Measurements from ENCODE around the gene CES2. TPM values are rescaled to one million over a fixed set of nuclear protein-coding genes. Genes with fewer than 3 reads are reported as not detected.
A peak's percentile ranks its signal among the peaks of the same experiment; 100 is the strongest.

Gene CES2
- total and polyA plus RNA-seq, 7 experiments from 2014 or later = 29.2 to 64.7 (median 46.2) TPM

DNA sequence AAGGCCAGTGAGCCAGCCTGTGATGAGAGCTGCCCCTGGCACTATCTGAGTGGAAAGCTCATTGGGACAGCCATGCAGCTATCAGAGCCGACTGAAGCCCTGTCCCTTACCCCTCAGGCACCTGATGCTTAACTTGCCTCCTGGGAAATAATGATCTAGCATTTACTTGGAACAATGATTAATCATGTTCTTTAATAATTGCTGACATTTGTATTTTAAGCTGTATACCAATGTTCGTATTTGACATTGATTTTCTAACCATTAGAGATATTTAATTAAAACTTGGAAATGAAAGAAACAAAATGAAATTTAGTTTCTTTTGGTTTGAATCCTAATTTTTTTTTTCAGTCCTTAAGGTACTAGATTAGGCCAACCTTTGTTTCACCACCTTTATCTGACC, 44.5 kb upstream of the CES2 start:
- no peak overlapping the region for H3K4me3 Mint-ChIP-seq
- peaks cover 0 to 2% (median 0%) of the 10 kb centered on the region in 11 donors for H3K9me3 Mint-ChIP-seq
- Histone ChIP-seq H3K36me3 (ENCODE audit: control insufficient read depth in 2 of 3, insufficient read depth in 3 of 3, low read length in 3 of 3) (peaks cover 0 to 14% (median 0%) of the 10 kb centered on the region in 3 experiments), H3K27me3 (ENCODE audit: control insufficient read depth in 2 of 2, insufficient read depth in 2 of 2, low read length in 2 of 2) (no peaks in the 10 kb centered on the region), H3K4me3 (ENCODE audit: low read length) (no peak overlapping the region), H3K4me1 (ENCODE audit: control insufficient read depth in 2 of 2, insufficient read depth in 2 of 2, low read length in 2 of 2) (peaks cover 0 to 3% of the 10 kb centered on the region in 2 donors), H3K9me3 (ENCODE audit: control insufficient read depth in 2 of 3, low read length in 3 of 3) (no peaks in the 10 kb centered on the region), H3K27ac (ENCODE audit: low read depth, low read length) (no peak overlapping the region)
- H3K27me3 Mint-ChIP-seq = no peaks in the 10 kb centered on the region
- peaks cover 0 to 7% (median 0%) of the 10 kb centered on the region in 5 donors for H3K36me3 Mint-ChIP-seq
- no peak for DNase-seq
- intact Hi-C loops (cut with micrococcal nuclease) = loop anchor here in 1 of 2 donors (10.0 kb wide), 1 partner anchor 124 kb away; no protein-coding TSS in a partner anchor
- ChIA-PET CTCF (interaction anchor here (0.7 to 1.3 kb wide), 2 partner anchors 13 to 18 kb away, joined by 3 read pairs; no protein-coding TSS in a partner anchor), POLR2A (no interaction called here)
- H3K4me1 Mint-ChIP-seq = peaks cover 8 to 50% (median 28%) of the 10 kb centered on the region in 7 donors
- no peak for ATAC-seq
- H3K27ac Mint-ChIP-seq = peak overlapping the region in 3 of 9 donors; percentile 28 to 46 (median 32)

DNA sequence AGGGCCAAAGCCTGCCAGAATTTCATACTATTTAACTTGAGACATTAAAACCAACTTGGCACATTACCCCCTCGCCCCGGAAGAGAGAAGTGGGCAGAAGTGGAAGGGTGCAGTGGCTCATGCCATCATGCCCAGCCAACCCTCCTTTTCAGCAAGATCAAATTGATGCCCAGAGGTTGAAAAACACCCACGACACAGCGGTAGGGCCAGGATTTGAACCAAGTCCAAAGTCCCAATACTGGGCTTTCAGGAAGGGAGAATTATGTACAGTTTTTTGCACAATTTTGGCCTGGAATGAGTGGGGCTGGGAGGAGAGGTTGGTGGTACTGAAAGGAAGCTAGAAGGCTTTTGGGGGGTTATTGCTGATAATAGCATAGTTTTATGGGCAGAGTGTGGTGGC, 44.0 kb upstream of the CES2 start:
- H3K27ac ChIP-seq (ENCODE audit: low read depth, low read length) = no peak overlapping the region
- no peak overlapping the region for H3K4me3 ChIP-seq (ENCODE audit: low read length)
- DNase-seq (no peak), ATAC-seq (no peak)
- CTCF ChIA-PET = interaction anchor here (1.3 kb wide), 1 partner anchor 19 kb away, joined by 3 read pairs; no protein-coding TSS in a partner anchor
- H3K9me3 ChIP-seq (ENCODE audit: control insufficient read depth in 2 of 3, low read length in 3 of 3) = no peaks in the 10 kb centered on the region
- no peaks in the 10 kb centered on the region for H3K27me3 ChIP-seq (ENCODE audit: control insufficient read depth in 2 of 2, insufficient read depth in 2 of 2, low read length in 2 of 2)
- Mint-ChIP-seq H3K4me3 (no peak overlapping the region), H3K9me3 (peaks cover 0 to 2% (median 0%) of the 10 kb centered on the region in 11 donors), H3K36me3 (peaks cover 0 to 7% (median 0%) of the 10 kb centered on the region in 5 donors), H3K27me3 (no peaks in the 10 kb centered on the region), H3K27ac (peak overlapping the region in 2 of 9 donors; percentile 32 to 53), H3K4me1 (peaks cover 6 to 46% (median 25%) of the 10 kb centered on the region in 7 donors)
- H3K4me1 ChIP-seq (ENCODE audit: control insufficient read depth in 2 of 2, insufficient read depth in 2 of 2, low read length in 2 of 2) = peaks cover 0 to 3% of the 10 kb centered on the region in 2 donors
- H3K36me3 ChIP-seq (ENCODE audit: control insufficient read depth in 2 of 3, insufficient read depth in 3 of 3, low read length in 3 of 3) = peaks cover 0 to 10% (median 0%) of the 10 kb centered on the region in 3 experiments
- POLR2A ChIA-PET = no interaction called here
- intact Hi-C loops (cut with micrococcal nuclease) = loop anchor here in 1 of 2 donors (10.0 kb wide), 1 partner anchor 123 kb away; no protein-coding TSS in a partner anchor

DNA sequence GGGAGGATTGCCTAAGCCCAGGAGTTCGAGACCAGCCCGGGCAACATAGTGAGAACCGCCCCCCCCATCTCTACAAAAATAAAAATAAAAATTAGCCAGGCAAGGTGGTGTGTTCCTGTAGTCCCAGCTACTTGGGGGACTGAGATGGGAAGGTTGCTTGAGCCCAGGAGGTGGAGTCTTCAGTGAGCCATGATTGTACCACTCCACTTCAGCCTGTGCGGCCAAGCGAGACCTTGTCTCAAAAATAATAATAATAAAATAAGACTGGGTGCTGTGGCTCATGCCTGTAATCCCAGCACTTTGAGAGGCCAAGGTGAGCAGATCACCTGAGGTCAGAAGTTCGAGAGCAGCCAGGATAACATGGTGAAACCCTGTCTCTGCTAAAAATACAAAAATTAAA, 43.5 kb upstream of the CES2 start:
- peaks cover 0 to 2% (median 0%) of the 10 kb centered on the region in 11 donors for H3K9me3 Mint-ChIP-seq
- no peak for ATAC-seq

DNA sequence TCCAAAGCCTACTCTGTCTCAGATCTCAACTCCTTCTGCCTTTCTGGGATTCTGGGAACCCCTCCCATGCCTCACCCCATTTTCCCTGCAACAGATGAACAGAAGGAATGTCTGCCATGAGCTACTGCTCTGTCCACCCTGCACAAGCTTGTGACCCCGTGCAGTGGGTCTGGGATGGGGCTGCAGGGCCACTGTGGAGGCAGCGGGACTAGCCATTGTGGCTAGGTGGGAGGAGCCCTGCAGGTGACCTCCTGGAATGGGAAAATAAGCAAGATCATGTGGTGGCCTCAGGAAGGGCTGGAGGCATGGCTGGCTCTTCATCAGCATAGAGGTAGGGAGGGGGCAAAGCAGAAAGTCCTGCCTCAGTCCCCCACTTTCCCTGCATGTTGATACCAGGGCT, 41.3 kb upstream of the CES2 start:
- ATAC-seq = no peak
- Histone ChIP-seq H3K4me3 (ENCODE audit: low read length) (no peak overlapping the region), H3K4me1 (ENCODE audit: control insufficient read depth in 2 of 2, insufficient read depth in 2 of 2, low read length in 2 of 2) (peaks cover 0 to 3% of the 10 kb centered on the region in 2 donors), H3K27ac (ENCODE audit: low read depth, low read length) (no peak overlapping the region), H3K36me3 (ENCODE audit: control insufficient read depth in 2 of 3, insufficient read depth in 3 of 3, low read length in 3 of 3) (peaks cover 0 to 4% (median 0%) of the 10 kb centered on the region in 3 experiments), H3K27me3 (ENCODE audit: control insufficient read depth in 2 of 2, insufficient read depth in 2 of 2, low read length in 2 of 2) (no peaks in the 10 kb centered on the region), H3K9me3 (ENCODE audit: control insufficient read depth in 2 of 3, low read length in 3 of 3) (no peaks in the 10 kb centered on the region)
- intact Hi-C loops (cut with micrococcal nuclease) = loop anchor here in 1 of 2 donors (10.0 kb wide), 1 partner anchor 121 kb away; no protein-coding TSS in a partner anchor
- ChIA-PET POLR2A (no interaction called here), CTCF (no interaction called here)
- Mint-ChIP-seq H3K4me1 (peaks cover 0 to 28% (median 12%) of the 10 kb centered on the region in 7 donors), H3K27me3 (no peaks in the 10 kb centered on the region), H3K9me3 (peaks cover 0 to 2% (median 0%) of the 10 kb centered on the region in 11 donors), H3K36me3 (peaks cover 0 to 5% (median 0%) of the 10 kb centered on the region in 5 donors), H3K4me3 (no peak overlapping the region), H3K27ac (peak overlapping the region in 1 of 9 donors; percentile 69)
- DNase-seq = no peak

More for the DNA sequence above, 43.5 kb upstream of the CES2 start:
- POLR2A ChIA-PET = interaction anchor here (0.7 to 1.3 kb wide), 2 partner anchors 11 to 20 kb away, joined by 3 to 4 read pairs; no protein-coding TSS in a partner anchor
- no peaks in the 10 kb centered on the region for H3K27me3 Mint-ChIP-seq
- Histone ChIP-seq H3K4me1 (ENCODE audit: control insufficient read depth in 2 of 2, insufficient read depth in 2 of 2, low read length in 2 of 2) (peaks cover 0 to 3% of the 10 kb centered on the region in 2 donors), H3K27ac (ENCODE audit: low read depth, low read length) (no peak overlapping the region), H3K4me3 (ENCODE audit: low read length) (no peak overlapping the region), H3K36me3 (ENCODE audit: control insufficient read depth in 2 of 3, insufficient read depth in 3 of 3, low read length in 3 of 3) (peaks cover 0 to 6% (median 0%) of the 10 kb centered on the region in 3 experiments), H3K27me3 (ENCODE audit: control insufficient read depth in 2 of 2, insufficient read depth in 2 of 2, low read length in 2 of 2) (no peaks in the 10 kb centered on the region), H3K9me3 (ENCODE audit: control insufficient read depth in 2 of 3, low read length in 3 of 3) (no peaks in the 10 kb centered on the region)
- intact Hi-C loops (cut with micrococcal nuclease) = loop anchor here in 1 of 2 donors (10.0 kb wide), 1 partner anchor 123 kb away; no protein-coding TSS in a partner anchor
- H3K4me3 Mint-ChIP-seq = no peak overlapping the region
- CTCF ChIA-PET = interaction anchor here (0.6 to 1.2 kb wide), 5 partner anchors 19 to 116 kb away, joined by 3 to 4 read pairs (median 3); no protein-coding TSS in a partner anchor
- H3K4me1 Mint-ChIP-seq = peaks cover 6 to 42% (median 21%) of the 10 kb centered on the region in 7 donors
- DNase-seq = no peak
- H3K36me3 Mint-ChIP-seq = peaks cover 0 to 7% (median 0%) of the 10 kb centered on the region in 5 donors
- H3K27ac Mint-ChIP-seq = no peak overlapping the region

DNA sequence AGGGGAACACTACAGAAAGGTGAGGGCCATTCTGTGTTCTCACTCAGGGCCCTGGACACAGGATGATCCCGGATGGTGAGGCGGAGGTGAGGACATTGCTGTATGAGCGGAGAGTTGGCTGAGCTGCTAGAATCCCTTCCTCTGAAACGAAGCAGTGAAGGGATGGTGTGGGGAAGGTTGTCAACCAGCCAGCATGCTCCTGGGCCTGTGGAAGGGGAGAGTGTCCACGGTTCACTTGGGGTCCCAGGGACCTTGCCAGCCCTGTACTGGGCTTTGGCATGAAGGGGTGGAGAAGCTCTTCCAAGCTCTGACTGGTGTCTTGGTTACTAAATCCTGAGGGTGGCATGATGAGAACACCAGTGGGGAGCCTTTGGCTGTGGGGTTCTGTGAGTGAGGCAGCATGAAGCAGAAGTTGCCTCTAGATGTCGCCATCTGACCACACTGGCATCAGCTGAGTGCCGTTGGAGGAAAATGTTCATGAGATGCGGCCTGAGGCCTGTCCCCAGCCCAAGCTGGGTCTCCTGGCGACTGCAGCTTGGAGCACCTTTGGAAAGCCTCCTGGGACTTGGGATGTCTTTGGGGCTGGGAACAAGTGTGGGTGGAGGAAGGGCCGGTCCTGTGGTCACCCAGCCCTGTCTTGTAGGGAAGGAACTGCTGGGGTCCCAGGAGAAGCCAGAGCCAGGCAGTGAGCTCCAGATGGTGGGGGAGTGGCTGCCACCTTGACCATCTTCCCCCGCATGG, 40.2 kb upstream of the CES2 start:
- intact Hi-C loops (cut with micrococcal nuclease) = loop anchor here (1.0 to 10.0 kb wide), 4 partner anchors 30 to 120 kb away; partner anchors contain the start of gene RRAD (in 1 of the 2)
- no peak overlapping the region for H3K4me3 ChIP-seq (ENCODE audit: low read length)
- H3K27me3 ChIP-seq (ENCODE audit: control insufficient read depth in 2 of 2, insufficient read depth in 2 of 2, low read length in 2 of 2) = no peaks in the 10 kb centered on the region
- H3K27ac ChIP-seq (ENCODE audit: low read depth, low read length) = no peak overlapping the region
- no peaks in the 10 kb centered on the region for H3K9me3 ChIP-seq (ENCODE audit: control insufficient read depth in 2 of 3, low read length in 3 of 3)
- H3K4me3 Mint-ChIP-seq = no peak overlapping the region
- ATAC-seq = peak; percentile 90
- no peaks in the 10 kb centered on the region for H3K36me3 ChIP-seq (ENCODE audit: control insufficient read depth in 2 of 3, insufficient read depth in 3 of 3, low read length in 3 of 3)
- H3K27ac Mint-ChIP-seq = peak overlapping the region in 1 of 9 donors; percentile 71
- peaks cover 0 to 3% of the 10 kb centered on the region in 2 donors for H3K4me1 ChIP-seq (ENCODE audit: control insufficient read depth in 2 of 2, insufficient read depth in 2 of 2, low read length in 2 of 2)
- no peaks in the 10 kb centered on the region for H3K27me3 Mint-ChIP-seq
- DNase-seq = peak; percentile 22 to 63 (median 51)
- ChIA-PET CTCF (interaction anchor here (0.7 to 1.5 kb wide), 3 partner anchors 22 to 27 kb away, joined by 3 to 4 read pairs (median 4); partner anchors contain the start of gene CDH16), POLR2A (no interaction called here)
- H3K36me3 Mint-ChIP-seq = peaks cover 0 to 5% (median 0%) of the 10 kb centered on the region in 5 donors
- H3K9me3 Mint-ChIP-seq = peaks cover 0 to 2% (median 0%) of the 10 kb centered on the region in 11 donors
- peaks cover 0 to 28% (median 12%) of the 10 kb centered on the region in 7 donors for H3K4me1 Mint-ChIP-seq

DNA sequence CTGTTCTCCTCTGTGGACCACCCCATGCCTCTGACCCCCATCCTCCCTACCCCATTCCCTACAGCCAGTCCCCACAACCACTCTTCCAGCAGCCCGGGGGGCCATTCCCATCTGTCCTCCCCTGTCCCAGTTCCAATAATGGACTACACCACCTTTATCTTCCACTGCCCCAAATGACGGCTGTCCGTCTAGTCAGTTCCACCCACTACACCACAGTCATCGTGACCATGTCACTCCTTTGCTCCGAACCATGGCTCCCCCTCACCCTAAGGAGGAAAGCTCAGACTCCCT, 39.7 kb upstream of the CES2 start:
- H3K27me3 ChIP-seq (ENCODE audit: control insufficient read depth in 2 of 2, insufficient read depth in 2 of 2, low read length in 2 of 2) = no peaks in the 10 kb centered on the region
- H3K36me3 ChIP-seq (ENCODE audit: control insufficient read depth in 2 of 3, insufficient read depth in 3 of 3, low read length in 3 of 3) = no peaks in the 10 kb centered on the region
- H3K27ac ChIP-seq (ENCODE audit: low read depth, low read length) = no peak overlapping the region
- ChIA-PET CTCF (interaction anchor here (0.7 to 1.5 kb wide), 3 partner anchors 23 to 28 kb away, joined by 3 to 4 read pairs (median 4); partner anchors contain the start of gene CDH16), POLR2A (no interaction called here)
- no peak for ATAC-seq
- peaks cover 0 to 3% of the 10 kb centered on the region in 2 donors for H3K4me1 ChIP-seq (ENCODE audit: control insufficient read depth in 2 of 2, insufficient read depth in 2 of 2, low read length in 2 of 2)
- no peak overlapping the region for H3K4me3 ChIP-seq (ENCODE audit: low read length)
- peak overlapping the region in 3 of 9 donors; percentile 34 to 56 (median 51) for H3K27ac Mint-ChIP-seq
- no peaks in the 10 kb centered on the region for H3K27me3 Mint-ChIP-seq
- H3K36me3 Mint-ChIP-seq = peaks cover 0 to 5% (median 0%) of the 10 kb centered on the region in 5 donors
- no peak for DNase-seq
- peaks cover 0 to 28% (median 12%) of the 10 kb centered on the region in 7 donors for H3K4me1 Mint-ChIP-seq
- H3K9me3 ChIP-seq (ENCODE audit: control insufficient read depth in 2 of 3, low read length in 3 of 3) = no peaks in the 10 kb centered on the region
- peaks cover 0 to 2% (median 0%) of the 10 kb centered on the region in 11 donors for H3K9me3 Mint-ChIP-seq
- H3K4me3 Mint-ChIP-seq = no peak overlapping the region
- intact Hi-C loops (cut with micrococcal nuclease) = loop anchor here (1.0 to 10.0 kb wide), 4 partner anchors 30 to 119 kb away; partner anchors contain the start of gene RRAD (in 1 of the 2)
